ENCODE data around the gene GMIP.

GRCh38 chr19:19662344-19662743, 18.9 kb upstream of the GMIP start:
- TF ChIP-seq CTCF (conservative IDR thresholded peaks at IDR 0.05 in 1 of 2, IDR thresholded peaks at IDR 0.05 in 1 of 2; ENCODE audit: extremely low read depth in 1 of 2, insufficient read depth in 1 of 2, low read depth in 1 of 2, low read length in 2 of 2) (no peak), EZH2 (IDR thresholded peaks at IDR 0.05; ENCODE audit: borderline replicate concordance, low read length) (no peak)

Measured in mammary epithelial cell (primary cell).